NCI-H146 treated with DMSO at 0.1 percent for 48 hours (cell line): Measurements from ENCODE around the gene SLC9B1.
"Not testable (repeated sequence)": the region's sequence is repeated elsewhere in the genome, so short reads cannot be mapped to it uniquely, and the experiment has no call there.

Source experiments
- DNase-seq: peaks from one replicate; lab custom pipeline; 2025; ENCODE audit not compliant: unreplicated experiment; lab: John Stamatoyannopoulos, UW

SLC9B1 gene

GRCh38 chr4:102878901-102879300 lies 140.6 kb downstream of the SLC9B1 start:
- no peak for DNase-seq

DNA sequence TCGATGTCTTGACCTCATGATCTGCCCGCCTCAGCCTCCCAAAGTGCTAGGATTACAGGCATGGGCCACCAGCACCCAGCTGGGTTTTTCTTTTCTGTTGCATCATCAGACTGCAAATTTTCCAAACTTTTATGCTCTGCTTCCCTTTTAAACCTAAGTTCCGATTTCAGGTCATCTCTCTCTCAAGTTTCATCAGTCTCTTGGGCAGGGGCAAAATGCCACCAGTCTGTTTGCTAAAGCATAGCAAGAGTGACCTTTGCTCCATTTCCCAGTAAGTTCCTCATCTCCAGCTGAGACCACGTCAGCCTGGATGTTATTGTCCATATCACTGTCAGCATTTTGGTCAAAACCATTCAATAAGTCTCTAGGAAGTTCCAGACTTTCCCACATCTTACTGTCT lies 141.2 kb downstream of the SLC9B1 start:
- not testable (repeated sequence) for DNase-seq

- DNase-seq: not testable (repeated sequence)
Observed at GRCh38 chr4:102877477-102878106, 141.9 kb downstream of the SLC9B1 start.

- DNase-seq: no peak
Observed at GRCh38 chr4:102871772-102872171, 147.7 kb downstream of the SLC9B1 start.

- DNase-seq: no peak
Observed at GRCh38 chr4:102869569-102870197, 149.8 kb downstream of the SLC9B1 start.

- DNase-seq: peak; percentile 43
Observed at GRCh38 chr4:102868781-102869568, 150.5 kb downstream of the SLC9B1 start, which contains the start of gene CISD2. Gene CISD2 (plus strand): TSS chr4:102868992. CDS start chr4:102869085, 93 bp downstream.

DNA sequence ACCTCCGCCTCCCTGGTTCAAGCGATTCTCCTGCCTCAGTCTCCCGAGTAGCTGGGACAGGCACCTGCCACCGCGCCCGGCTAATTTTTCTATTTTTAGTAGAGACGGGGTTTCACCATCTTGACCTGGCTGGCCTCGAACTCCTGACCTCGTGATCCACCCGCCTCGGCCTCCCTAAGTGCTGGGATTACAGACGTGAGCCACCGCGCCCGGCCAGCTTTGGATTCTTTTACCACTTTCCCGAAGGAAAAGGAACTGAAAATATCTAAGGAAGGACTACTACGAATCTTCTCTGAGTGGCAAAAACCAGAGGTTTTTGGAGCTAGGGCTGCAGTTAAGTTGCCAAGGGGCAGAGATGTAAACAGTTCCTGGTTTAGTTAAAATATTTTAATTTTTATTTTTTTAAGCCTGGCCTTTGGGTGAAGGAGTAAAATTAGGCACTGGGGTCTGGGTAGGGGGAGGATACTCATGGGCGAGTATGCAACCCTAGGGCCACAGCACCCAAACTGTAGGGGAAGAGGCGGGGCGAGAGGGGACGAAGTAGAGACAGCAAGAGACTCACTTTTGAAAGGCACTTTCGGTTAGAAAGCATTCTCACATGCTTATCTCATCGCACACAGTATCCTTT lies 151.2 kb downstream of the SLC9B1 start:
- no peak for DNase-seq

DNA sequence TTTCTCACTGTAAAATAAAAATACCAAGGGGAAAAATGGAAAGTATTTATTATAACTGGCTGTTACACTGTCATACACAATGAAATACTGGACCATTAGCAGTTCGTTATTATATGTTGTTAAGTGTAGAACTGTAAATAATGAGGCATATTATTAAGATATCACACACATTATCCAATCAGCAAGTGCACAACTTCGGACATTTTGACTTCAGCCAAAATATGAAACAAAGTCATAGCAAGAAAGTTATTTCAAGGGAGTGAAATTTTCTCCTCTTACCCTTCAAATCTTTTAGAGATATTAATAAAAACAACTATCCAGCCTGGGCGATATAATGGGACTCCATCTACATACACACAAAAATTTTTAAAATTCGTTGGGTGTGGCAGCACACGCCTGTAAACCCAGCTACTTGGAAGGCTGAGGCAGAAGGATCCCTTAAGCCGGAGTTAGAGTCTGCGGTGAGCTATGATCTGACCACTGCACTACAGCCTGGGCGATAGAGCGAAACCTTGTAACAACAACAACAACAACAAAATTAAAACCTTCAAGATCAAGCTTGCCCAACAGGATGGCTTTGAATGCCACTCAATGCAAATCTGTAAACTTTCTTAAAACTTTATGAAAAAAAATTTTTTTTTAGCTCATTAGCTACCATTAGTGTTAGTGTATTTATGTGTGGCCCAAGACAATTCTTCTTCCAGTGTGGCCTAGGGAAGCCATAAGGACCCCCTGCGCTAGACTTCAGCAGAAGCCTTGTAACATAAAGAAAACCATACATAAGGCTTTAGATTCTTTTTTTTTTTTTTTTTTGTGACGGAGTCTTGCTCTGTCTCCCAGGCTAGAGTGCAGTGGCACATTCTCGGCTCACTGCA lies 152.0 kb downstream of the SLC9B1 start:
- no peak for DNase-seq

GRCh38 chr4:102865327-102865726 lies 154.2 kb downstream of the SLC9B1 start:
- not testable (repeated sequence) for DNase-seq

DNA sequence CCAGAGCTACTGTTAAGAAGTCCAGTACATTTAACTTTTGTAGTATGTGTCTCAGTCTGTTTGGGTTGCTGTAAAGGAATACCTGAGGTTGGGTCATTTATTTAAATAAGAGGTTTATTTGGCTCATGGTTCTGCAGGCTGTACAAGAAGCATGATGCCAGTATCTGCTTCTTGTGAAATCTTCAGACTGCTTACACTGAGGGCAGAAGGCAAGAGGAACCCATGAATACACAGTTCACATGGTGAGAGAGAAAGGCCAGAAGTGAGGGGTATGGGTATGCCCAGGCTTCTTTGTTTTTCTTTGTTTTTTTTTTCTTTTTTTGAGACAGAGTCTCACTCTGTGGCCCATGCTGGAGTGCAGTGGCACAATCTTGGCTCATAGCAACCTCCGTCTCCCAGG lies 156.8 kb downstream of the SLC9B1 start:
- DNase-seq: no peak

GRCh38 chr4:102862016-102862415 lies 157.5 kb downstream of the SLC9B1 start:
- no peak for DNase-seq

- DNase-seq: no peak
Observed at GRCh38 chr4:102860611-102861324, 158.7 kb downstream of the SLC9B1 start.

DNA sequence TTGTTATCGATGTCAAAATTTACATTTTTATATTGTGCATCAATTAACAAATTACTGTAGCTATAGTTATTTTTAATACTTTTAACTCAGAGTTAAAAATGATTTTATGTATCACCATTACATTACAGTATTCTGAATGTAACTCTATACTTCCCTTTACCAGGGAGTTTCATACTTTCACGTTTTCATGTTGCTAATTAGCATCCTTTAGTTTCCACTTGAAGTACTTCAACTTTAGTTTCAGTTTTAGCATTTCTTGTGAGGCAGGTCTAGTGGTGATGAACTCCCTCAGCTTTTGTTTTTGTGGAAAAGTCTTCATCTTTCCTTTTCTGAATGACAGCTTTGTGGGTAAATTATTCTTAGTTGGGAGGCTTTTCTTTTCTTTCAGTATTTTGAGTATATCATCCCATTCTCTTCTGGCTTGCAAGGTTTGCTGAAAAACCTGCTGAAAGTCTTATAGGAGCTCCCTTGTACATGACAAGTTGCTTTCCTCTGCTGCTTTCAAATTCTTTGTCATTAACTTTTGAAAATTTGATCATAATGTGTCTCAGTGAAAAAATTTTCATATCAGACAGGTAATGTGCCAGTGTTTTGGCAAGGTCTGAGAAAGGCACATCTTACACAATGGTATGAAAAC lies 160.6 kb downstream of the SLC9B1 start:
- DNase-seq: no peak
